Measurements from ENCODE around the gene FSIP1.

FSIP1 gene

DNA sequence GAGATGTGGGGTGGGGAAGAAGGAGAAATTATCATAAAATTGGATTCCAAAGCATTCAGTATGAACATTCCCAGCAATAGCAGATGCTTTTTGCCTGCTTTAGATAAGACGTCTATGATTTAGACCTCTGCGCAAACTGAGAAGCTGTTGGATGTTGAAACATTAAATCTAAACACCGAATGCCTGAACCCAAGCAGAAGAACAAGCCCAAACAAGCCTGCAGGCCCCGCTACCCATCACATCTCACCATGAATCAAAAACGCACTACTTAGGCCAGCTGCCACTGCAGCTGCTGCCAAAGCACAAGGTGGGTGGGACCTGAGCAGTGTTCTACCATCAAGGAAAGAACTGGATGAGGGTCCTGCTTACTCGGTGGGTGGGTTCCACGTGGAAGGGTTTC lies 226.2 kb downstream of the FSIP1 start:
- H3K4me3 ChIP-seq (ENCODE audit: low read depth, low read length) = no peak overlapping the region
- no peak for DNase-seq (ENCODE audit: low read depth)
- in situ Hi-C loops (cut with HindIII; ENCODE audit: low sequenced_read_pairs) = loop anchor here (5.0 kb wide), 1 partner anchor 359 kb away; no protein-coding TSS in a partner anchor
- TF ChIP-seq CTCF (IDR thresholded peaks at IDR 0.05; ENCODE audit: low read depth, low read length, missing control alignments) = no peak

DNA sequence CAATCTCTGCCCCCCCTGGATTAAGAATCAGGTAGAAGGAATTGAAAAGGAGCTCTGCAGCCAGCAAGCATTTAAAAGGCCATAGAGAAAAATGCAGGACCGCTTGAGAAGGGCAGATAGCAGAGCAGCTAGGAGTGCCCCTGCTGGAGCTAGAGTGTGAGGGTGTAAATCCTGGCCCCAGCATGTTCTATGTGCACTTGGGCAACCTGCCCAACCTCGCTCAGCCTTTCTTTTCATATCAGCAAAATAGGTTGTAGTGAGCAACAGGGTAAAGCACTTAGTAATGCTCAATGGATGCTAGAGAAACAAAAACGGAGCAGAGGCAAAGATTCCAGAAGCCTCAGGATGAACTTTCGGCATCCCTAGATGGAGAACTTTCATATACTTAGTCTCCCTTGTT lies 226.8 kb downstream of the FSIP1 start:
- no peak for TF ChIP-seq CTCF (IDR thresholded peaks at IDR 0.05; ENCODE audit: low read depth, low read length, missing control alignments)
- in situ Hi-C loops (cut with HindIII; ENCODE audit: low sequenced_read_pairs) = loop anchor here (5.0 kb wide), 1 partner anchor 359 kb away; no protein-coding TSS in a partner anchor
- no peak overlapping the region for H3K4me3 ChIP-seq (ENCODE audit: low read depth, low read length)
- DNase-seq (ENCODE audit: low read depth) = no peak

DNA sequence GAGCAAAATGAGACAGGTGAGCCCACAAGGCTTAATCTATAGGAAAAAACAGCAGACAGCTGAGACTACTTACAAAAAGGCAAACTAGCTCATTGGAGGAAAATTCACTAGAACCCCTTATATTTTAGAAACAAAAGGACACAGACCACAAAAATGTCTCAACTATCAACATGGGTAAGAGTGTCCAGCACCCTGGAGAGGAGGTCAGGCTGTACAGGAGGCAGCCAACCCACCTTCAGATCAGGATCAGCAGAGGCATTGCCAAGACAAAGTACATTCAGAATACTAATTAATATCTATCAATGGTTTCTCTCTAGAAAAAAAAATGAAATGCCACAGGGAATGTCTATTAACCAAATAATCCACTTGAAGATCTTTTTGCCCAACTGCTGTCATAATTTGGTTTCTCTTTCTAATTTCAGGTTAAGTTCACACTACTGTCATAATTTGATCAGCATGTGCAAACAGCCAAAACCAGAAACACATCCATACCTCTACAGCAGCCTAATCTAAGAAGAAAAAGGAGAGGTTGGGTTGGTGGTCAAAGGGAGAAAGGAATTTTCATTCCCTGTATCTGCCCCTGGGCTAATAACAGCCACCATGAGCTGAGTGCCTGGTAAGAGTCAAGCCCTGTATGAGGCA lies 227.8 kb downstream of the FSIP1 start:
- peak; percentile 61 for DNase-seq (ENCODE audit: low read depth)
- in situ Hi-C loops (cut with HindIII; ENCODE audit: low sequenced_read_pairs) = loop anchor here (5.0 kb wide), 1 partner anchor 358 kb away; no protein-coding TSS in a partner anchor
- H3K4me3 ChIP-seq (ENCODE audit: low read depth, low read length) = no peak overlapping the region
- TF ChIP-seq CTCF (IDR thresholded peaks at IDR 0.05; ENCODE audit: low read depth, low read length, missing control alignments) = no peak

DNA sequence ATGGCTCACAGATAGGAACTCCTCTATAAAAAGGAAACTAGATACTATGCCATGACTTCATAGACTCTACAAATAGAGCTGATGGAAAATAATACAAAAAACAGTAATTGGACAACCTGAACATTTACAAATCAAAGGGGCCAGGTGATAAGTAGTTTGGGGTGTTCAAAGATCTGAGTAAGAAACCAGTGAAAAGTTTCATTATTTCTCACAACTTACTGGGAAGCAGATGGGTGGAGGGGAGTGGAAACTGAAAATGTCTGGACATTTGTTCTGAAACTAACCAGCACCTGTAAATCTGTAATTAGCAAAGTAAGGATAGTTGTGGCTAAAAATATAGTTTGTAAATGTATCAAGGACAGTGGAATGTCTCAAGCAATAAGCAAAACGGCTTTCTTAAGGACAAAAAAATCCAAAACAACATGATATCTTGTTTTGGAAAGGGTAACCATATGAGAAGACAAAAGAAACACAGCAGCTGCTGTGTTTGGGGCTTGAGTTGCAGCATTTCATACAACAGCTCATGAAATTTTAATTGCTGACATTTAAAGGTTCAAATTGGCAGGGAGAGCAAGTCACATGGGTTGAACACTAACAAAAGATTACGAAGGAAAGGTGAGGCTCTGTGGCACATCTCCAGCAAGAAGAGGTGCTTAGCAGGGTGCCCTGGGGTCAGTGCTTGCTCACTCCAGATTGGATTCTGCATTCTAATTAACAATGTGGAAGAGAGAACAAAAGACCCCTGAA lies 228.5 kb downstream of the FSIP1 start:
- no peak for DNase-seq (ENCODE audit: low read depth)
- in situ Hi-C loops (cut with HindIII; ENCODE audit: low sequenced_read_pairs) = no loop called here
- no peak for TF ChIP-seq CTCF (IDR thresholded peaks at IDR 0.05; ENCODE audit: low read depth, low read length, missing control alignments)
- no peak overlapping the region for H3K4me3 ChIP-seq (ENCODE audit: low read depth, low read length)

GRCh38 chr15:39552556-39552955 lies 230.1 kb downstream of the FSIP1 start:
- no peak overlapping the region for H3K4me3 ChIP-seq (ENCODE audit: low read depth, low read length)
- no peak for TF ChIP-seq CTCF (IDR thresholded peaks at IDR 0.05; ENCODE audit: low read depth, low read length, missing control alignments)
- no peak for DNase-seq (ENCODE audit: low read depth)
- in situ Hi-C loops (cut with HindIII; ENCODE audit: low sequenced_read_pairs) = no loop called here

- in situ Hi-C loops (cut with HindIII; ENCODE audit: low sequenced_read_pairs) = no loop called here
- no peak for TF ChIP-seq CTCF (IDR thresholded peaks at IDR 0.05; ENCODE audit: low read depth, low read length, missing control alignments)
- no peak for DNase-seq (ENCODE audit: low read depth)
- no peak overlapping the region for H3K4me3 ChIP-seq (ENCODE audit: low read depth, low read length)
These were observed 231.2 kb downstream of the FSIP1 start for GRCh38 chr15:39551476-39551875.
